Spinal cord (tissue), 10 donors: ENCODE data around the gene WIPF3. TPM values are rescaled to one million over a fixed set of nuclear protein-coding genes. Genes with fewer than 3 reads are reported as not detected.

Source experiments
- DNase-seq, 6 donors: peaks; one replicate each; pipeline versions ENCODE4 v3.0.0 to v3.0.0-alpha.2; 2013 to 2015; ENCODE audit warnings: low spot score in 6 of 6, low read depth in 4 of 6
- H3K27ac ChIP-seq: one replicate; pipeline ENCODE4 v1.5.1; 2013; ENCODE audit warnings: low read depth, low read length, control low read depth
- H3K27me3 ChIP-seq: one replicate; pipeline ENCODE4 v1.6.1; 2013; ENCODE audit warnings: low read length; ENCODE audit not compliant: control insufficient read depth, insufficient read depth
- H3K36me3 ChIP-seq: one replicate; pipeline ENCODE4 v1.6.1; 2013; ENCODE audit warnings: low read length; ENCODE audit not compliant: control insufficient read depth, insufficient read depth
- H3K4me1 ChIP-seq: one replicate; pipeline ENCODE4 v1.6.1; 2013; ENCODE audit warnings: low read length; ENCODE audit not compliant: control insufficient read depth, insufficient read depth
- H3K4me3 ChIP-seq: one replicate; pipeline ENCODE4 v1.5.1; 2013; ENCODE audit warnings: low read depth, low read length, control low read depth
- H3K9me3 ChIP-seq: one replicate; pipeline ENCODE4 v1.6.1; 2013; ENCODE audit warnings: low read length; ENCODE audit not compliant: control insufficient read depth, insufficient read depth
- WGBS: methylation state at CpG from one replicate; pipeline ENCODE4 v1.1.5; 2013; ENCODE audit warnings: missing lambda C conversion rate; ENCODE audit not compliant: insufficient coverage; 5-methylcytosine and 5-hydroxymethylcytosine counted together
- polyA plus RNA-seq, 2 donors: library from polyadenylated mRNA; unstranded; fragments of 120-200 nt; gene quantifications; one replicate each; pipeline ENCODE4 v1.2.1, GENCODE V29; 2013; ENCODE audit not compliant: insufficient read length in 2 of 2
- total RNA-seq, 2 donors: library from RNA; depleted of rRNA in 1 of 2; stranded (reverse); fragments of 120-200 nt in 1 of 2; fragments of >200 nt in 1 of 2; gene quantifications; one replicate each; pipeline versions ENCODE4 v1.2.3 to v1.2.4, GENCODE V29; 2013 to 2014
- donor health status: healthy.

WIPF3 gene
- total and polyA plus RNA-seq, 4 donors, result 4.5 to 17.8 (median 11.1) TPM

DNA sequence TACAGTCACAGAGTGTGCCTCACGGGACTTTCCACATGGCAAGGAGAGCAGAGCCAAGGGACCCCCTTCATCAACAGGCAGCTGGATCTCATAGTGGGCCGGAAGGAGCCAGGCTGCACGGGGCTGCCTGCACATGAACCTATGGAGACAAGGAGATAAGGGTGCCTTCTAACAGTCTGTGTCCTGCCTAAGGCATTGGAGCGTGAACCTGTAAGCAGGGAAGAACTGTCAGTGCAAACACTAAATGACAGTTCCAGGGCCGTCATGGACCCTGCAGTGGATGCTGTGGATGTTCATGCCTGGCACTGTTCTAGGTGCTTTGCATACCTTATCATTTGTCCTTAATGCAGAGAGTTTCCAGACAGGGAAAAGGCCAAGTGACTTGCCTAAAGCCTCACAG lies 85.9 kb downstream of the WIPF3 start:
- H3K4me3 ChIP-seq, result no peak overlapping the region
- no peak for DNase-seq
- peaks cover 39% of the 10 kb centered on the region for H3K36me3 ChIP-seq
- no peak overlapping the region for H3K27ac ChIP-seq
- H3K9me3 ChIP-seq, result no peaks in the 10 kb centered on the region
- H3K27me3 ChIP-seq, result no peaks in the 10 kb centered on the region
- no peaks in the 10 kb centered on the region for H3K4me1 ChIP-seq
- 95% methylated on average over 5 of the region's 5 CpGs for WGBS

DNA sequence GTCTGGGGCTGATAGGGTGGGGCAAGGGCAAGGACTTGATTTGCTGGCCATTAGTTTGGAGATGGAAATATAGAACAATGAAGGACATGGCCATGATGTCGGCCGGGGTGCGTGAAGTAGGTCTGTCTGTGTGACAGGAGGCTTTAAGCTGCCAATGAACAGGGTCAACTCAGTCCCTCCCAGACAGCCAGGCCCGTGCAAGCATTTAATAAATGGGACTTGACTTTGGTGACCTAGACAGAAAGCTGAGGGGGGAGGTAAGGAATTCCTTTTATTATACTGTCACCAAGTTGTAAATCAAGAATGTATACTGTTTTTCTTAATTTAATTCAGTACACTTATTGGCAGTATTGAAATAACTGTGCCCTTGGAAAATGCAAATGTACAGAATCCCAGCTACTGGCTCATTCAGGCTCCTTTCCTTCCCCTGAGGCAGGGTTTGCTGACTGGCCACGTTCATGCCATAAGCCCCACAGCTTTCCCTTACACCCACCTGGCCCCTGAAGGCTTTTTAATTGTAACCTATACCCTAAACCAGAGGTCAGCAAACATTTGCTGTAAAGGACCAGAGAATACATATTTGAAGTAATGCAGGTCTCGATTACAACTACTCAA lies 87.2 kb downstream of the WIPF3 start:
- Histone ChIP-seq H3K9me3 (no peaks in the 10 kb centered on the region), H3K4me1 (no peaks in the 10 kb centered on the region), H3K27me3 (no peaks in the 10 kb centered on the region), H3K36me3 (peaks cover 35% of the 10 kb centered on the region), H3K4me3 (no peak overlapping the region), H3K27ac (no peak overlapping the region)
- no peak for DNase-seq
- WGBS, result 49% methylated on average over 4 of the region's 6 CpGs

GRCh38 chr7:29894256-29894655 lies 87.9 kb downstream of the WIPF3 start:
- H3K4me3 ChIP-seq, result no peak overlapping the region
- H3K27ac ChIP-seq, result no peak overlapping the region
- H3K9me3 ChIP-seq, result no peaks in the 10 kb centered on the region
- DNase-seq, result peak in 1 of 6 donors; percentile 38
- no CpG with 5 or more reads among the region's 2 CpGs for WGBS
- H3K27me3 ChIP-seq, result no peaks in the 10 kb centered on the region
- no peaks in the 10 kb centered on the region for H3K4me1 ChIP-seq
- peaks cover 31% of the 10 kb centered on the region for H3K36me3 ChIP-seq

DNA sequence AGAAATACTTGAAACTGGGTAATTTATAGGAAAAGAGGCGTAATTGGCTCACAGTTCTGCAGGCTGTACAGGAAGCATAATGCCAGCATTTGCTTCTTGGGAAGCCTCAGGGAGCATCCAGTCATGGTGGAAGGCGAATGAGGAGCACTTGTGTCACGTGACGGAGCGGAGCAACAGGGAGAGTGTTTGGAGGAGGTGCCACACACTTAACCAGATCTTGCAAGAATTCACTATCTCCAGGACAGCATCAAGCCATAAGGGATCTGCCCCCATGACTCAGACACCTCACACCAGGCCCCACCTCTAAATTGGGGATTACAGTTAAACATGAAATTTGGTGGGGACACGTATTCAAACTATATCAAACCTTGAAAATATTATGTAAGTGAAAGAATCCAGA lies 89.3 kb downstream of the WIPF3 start:
- Histone ChIP-seq H3K27ac (no peak overlapping the region), H3K4me1 (no peaks in the 10 kb centered on the region), H3K4me3 (no peak overlapping the region), H3K36me3 (peaks cover 26% of the 10 kb centered on the region), H3K9me3 (no peaks in the 10 kb centered on the region), H3K27me3 (no peaks in the 10 kb centered on the region)
- DNase-seq, result no peak
- 89% methylated on average over 1 of the region's 6 CpGs for WGBS

- WGBS, result 89% methylated on average over 1 of the region's 2 CpGs
- H3K27ac ChIP-seq, result no peak overlapping the region
- no peak overlapping the region for H3K4me3 ChIP-seq
- H3K9me3 ChIP-seq, result no peaks in the 10 kb centered on the region
- no peaks in the 10 kb centered on the region for H3K27me3 ChIP-seq
- H3K4me1 ChIP-seq, result no peaks in the 10 kb centered on the region
- peaks cover 15% of the 10 kb centered on the region for H3K36me3 ChIP-seq
- DNase-seq, result no peak
These were observed 90.5 kb downstream of the WIPF3 start for GRCh38 chr7:29896685-29897411.

GRCh38 chr7:29898301-29898700 lies 92.0 kb downstream of the WIPF3 start:
- Histone ChIP-seq H3K4me1 (no peaks in the 10 kb centered on the region), H3K27me3 (no peaks in the 10 kb centered on the region), H3K36me3 (peaks cover 11% of the 10 kb centered on the region), H3K9me3 (no peaks in the 10 kb centered on the region), H3K4me3 (no peak overlapping the region), H3K27ac (no peak overlapping the region)
- DNase-seq, result no peak
- WGBS, result 73% methylated on average over 5 of the region's 5 CpGs

GRCh38 chr7:29900745-29901144 lies 94.4 kb downstream of the WIPF3 start:
- H3K4me3 ChIP-seq, result no peak overlapping the region
- no peak for DNase-seq
- WGBS, result 40% methylated on average over 1 of the region's 1 CpG

DNA sequence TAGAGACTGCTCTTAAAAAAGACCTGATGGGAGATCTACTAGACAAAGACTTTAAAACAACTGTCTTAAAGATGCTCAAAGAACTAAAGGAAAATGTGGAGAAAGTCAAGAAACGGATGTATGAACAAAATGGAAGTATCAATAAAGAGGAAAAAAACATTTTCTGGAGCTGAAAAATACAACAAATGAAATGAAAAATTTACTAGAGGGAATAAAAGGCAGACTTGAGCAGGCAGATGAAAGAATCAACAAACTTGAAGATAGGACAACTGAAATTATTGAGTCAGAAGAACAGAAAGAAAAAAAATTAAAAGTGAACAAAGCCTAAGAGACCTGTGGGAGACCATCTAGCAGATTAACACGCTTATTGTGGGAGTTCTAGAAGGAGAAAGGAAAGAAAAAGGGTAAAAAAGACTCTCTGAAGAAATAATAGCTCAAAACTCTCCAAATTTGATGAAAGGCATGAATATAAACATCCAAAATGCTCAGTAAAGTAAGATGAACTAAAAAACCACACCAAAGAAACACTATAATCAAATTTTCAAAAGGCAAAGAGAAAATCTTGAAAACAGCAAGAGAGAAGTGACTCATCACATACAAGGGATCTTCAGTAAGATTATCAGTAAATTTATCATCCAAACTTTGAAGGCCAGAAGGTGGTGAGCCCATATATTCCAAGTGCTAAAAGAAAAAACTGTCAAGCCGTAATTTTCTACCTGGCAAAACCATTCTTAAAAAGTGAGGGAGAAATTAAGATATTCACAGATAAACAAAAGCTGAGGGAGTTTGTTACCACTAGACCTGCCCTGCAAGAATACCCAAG lies 100.1 kb downstream of the WIPF3 start:
- H3K4me3 ChIP-seq, result no peak overlapping the region
- peaks cover 20% of the 10 kb centered on the region for H3K9me3 ChIP-seq
- no peaks in the 10 kb centered on the region for H3K4me1 ChIP-seq
- no peak overlapping the region for H3K27ac ChIP-seq
- H3K27me3 ChIP-seq, result no peaks in the 10 kb centered on the region
- WGBS, result 60% methylated on average over 1 of the region's 3 CpGs
- no peak for DNase-seq
- H3K36me3 ChIP-seq, result peaks cover 15% of the 10 kb centered on the region

More at GRCh38 chr7:29900745-29901144, 94.4 kb downstream of the WIPF3 start:
- Histone ChIP-seq H3K27me3 (no peaks in the 10 kb centered on the region), H3K36me3 (peaks cover 19% of the 10 kb centered on the region), H3K9me3 (peaks cover 7% of the 10 kb centered on the region), H3K27ac (no peak overlapping the region), H3K4me1 (no peaks in the 10 kb centered on the region)

DNA sequence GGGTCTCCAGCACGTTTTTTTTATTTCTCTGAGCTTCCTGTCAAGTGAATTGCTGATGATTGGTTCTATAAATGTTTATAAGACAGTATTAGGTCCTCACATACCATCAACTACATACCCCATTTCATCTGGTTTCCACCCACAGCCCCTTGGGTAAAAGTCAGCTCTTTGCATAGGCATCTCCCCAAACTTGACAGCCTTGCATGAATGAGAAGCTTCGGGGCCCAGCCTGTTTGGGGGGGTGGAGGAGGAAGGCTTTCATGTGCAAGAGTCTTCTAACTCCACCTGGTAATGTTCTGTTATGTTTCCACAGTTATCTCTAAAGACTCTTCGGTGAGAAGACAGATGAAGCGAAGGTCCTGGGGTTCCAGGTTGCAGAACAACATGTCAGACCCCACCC lies 107.9 kb downstream of the WIPF3 start:
- H3K4me1 ChIP-seq, result peaks cover 17% of the 10 kb centered on the region
- no peaks in the 10 kb centered on the region for H3K9me3 ChIP-seq
- H3K27ac ChIP-seq, result no peak overlapping the region
- no peaks in the 10 kb centered on the region for H3K27me3 ChIP-seq
- H3K36me3 ChIP-seq, result peaks cover 5% of the 10 kb centered on the region
- H3K4me3 ChIP-seq, result no peak overlapping the region
- WGBS, result no CpG with 5 or more reads among the region's 4 CpGs
- DNase-seq, result no peak
